Measurements from ENCODE around the gene TTC12. TPM values are rescaled to one million over a fixed set of nuclear protein-coding genes. Genes with fewer than 3 reads are reported as not detected.

TTC12 gene
- total RNA-seq, 2 experiments from 2014 or later, result 3.6 to 3.9 TPM

GRCh38 chr11:113281052-113281725 lies 33.2 kb upstream of the TTC12 start:
- ChIA-PET POLR2A (interaction anchor here (0.6 to 0.7 kb wide), 2 partner anchors 14 to 498 kb away, joined by 3 to 4 read pairs; no protein-coding TSS in a partner anchor), CTCF (ENCODE audit: unreplicated experiment) (no interaction called here)
- intact Hi-C loops (cut with micrococcal nuclease; ENCODE audit: unreplicated experiment), result loop anchor here (10.0 kb wide), 1 partner anchor 996 kb away; no protein-coding TSS in a partner anchor
- no peaks in the 10 kb centered on the region for H3K9me3 ChIP-seq (ENCODE audit: low read length)
- H4K20me1 ChIP-seq (ENCODE audit: insufficient read depth, low read length), result no peaks in the 10 kb centered on the region
- BruUV-seq (replicated peaks), result no TSS peak
- no peaks in the 10 kb centered on the region for H3K4me1 ChIP-seq (ENCODE audit: insufficient read depth, low read length, poor library complexity, severe bottlenecking)
- H3K4me3 ChIP-seq (ENCODE audit: low read depth, low read length, poor library complexity, severe bottlenecking), result no peak overlapping the region
- TF ChIP-seq EZH2phosphoT487 (IDR thresholded peaks at IDR 0.05; ENCODE audit: borderline replicate concordance, low read depth, low read length), result no peak
- TF ChIP-seq CTCF (conservative IDR thresholded peaks at IDR 0.05; ENCODE audit: low read length), result no peak
- H2AFZ ChIP-seq (ENCODE audit: low read length), result no peak overlapping the region
- H3K79me2 ChIP-seq (ENCODE audit: insufficient read depth, low read depth, low read length), result no peaks in the 10 kb centered on the region
- no peak overlapping the region for H3K4me2 ChIP-seq (ENCODE audit: low read length)
- H3K27ac ChIP-seq (ENCODE audit: low read depth, low read length, poor library complexity, severe bottlenecking), result no peak overlapping the region
- no peak for DNase-seq (ENCODE audit: low spot score)
- no peaks in the 10 kb centered on the region for H3K9me2 ChIP-seq (ENCODE audit: insufficient read depth, low read length)
- H3K36me3 ChIP-seq (ENCODE audit: insufficient read depth, low read length), result no peaks in the 10 kb centered on the region

GRCh38 chr11:113282898-113283437 lies 31.4 kb upstream of the TTC12 start:
- TF ChIP-seq CTCF (conservative IDR thresholded peaks at IDR 0.05; ENCODE audit: low read length) (no peak), EZH2phosphoT487 (IDR thresholded peaks at IDR 0.05; ENCODE audit: borderline replicate concordance, low read depth, low read length) (no peak)
- no peak overlapping the region for H3K4me2 ChIP-seq (ENCODE audit: low read length)
- no peak overlapping the region for H3K4me3 ChIP-seq (ENCODE audit: low read depth, low read length, poor library complexity, severe bottlenecking)
- no peak overlapping the region for H3K27ac ChIP-seq (ENCODE audit: low read depth, low read length, poor library complexity, severe bottlenecking)
- CTCF ChIA-PET (ENCODE audit: unreplicated experiment), result no interaction called here
- no peaks in the 10 kb centered on the region for H3K9me3 ChIP-seq (ENCODE audit: low read length)
- intact Hi-C loops (cut with micrococcal nuclease; ENCODE audit: unreplicated experiment), result loop anchor here (10.0 kb wide), 1 partner anchor 998 kb away; no protein-coding TSS in a partner anchor
- POLR2A ChIA-PET, result no interaction called here
- no peaks in the 10 kb centered on the region for H4K20me1 ChIP-seq (ENCODE audit: insufficient read depth, low read length)
- no TSS peak for BruUV-seq (replicated peaks)
- no peaks in the 10 kb centered on the region for H3K4me1 ChIP-seq (ENCODE audit: insufficient read depth, low read length, poor library complexity, severe bottlenecking)
- no peaks in the 10 kb centered on the region for H3K36me3 ChIP-seq (ENCODE audit: insufficient read depth, low read length)
- no peak for DNase-seq (ENCODE audit: low spot score)
- no peaks in the 10 kb centered on the region for H3K9me2 ChIP-seq (ENCODE audit: insufficient read depth, low read length)
- no peaks in the 10 kb centered on the region for H3K79me2 ChIP-seq (ENCODE audit: insufficient read depth, low read depth, low read length)
- H2AFZ ChIP-seq (ENCODE audit: low read length), result no peak overlapping the region

GRCh38 chr11:113283881-113284280 lies 30.5 kb upstream of the TTC12 start:
- TF ChIP-seq CTCF (conservative IDR thresholded peaks at IDR 0.05; ENCODE audit: low read length), result no peak
- TF ChIP-seq EZH2phosphoT487 (IDR thresholded peaks at IDR 0.05; ENCODE audit: borderline replicate concordance, low read depth, low read length), result no peak
- CTCF ChIA-PET (ENCODE audit: unreplicated experiment), result no interaction called here
- BruUV-seq (replicated peaks), result no TSS peak

More at GRCh38 chr11:113283881-113284280, 30.5 kb upstream of the TTC12 start:
- H3K4me3 ChIP-seq (ENCODE audit: low read depth, low read length, poor library complexity, severe bottlenecking), result no peak overlapping the region
- no peaks in the 10 kb centered on the region for H4K20me1 ChIP-seq (ENCODE audit: insufficient read depth, low read length)
- H3K4me2 ChIP-seq (ENCODE audit: low read length), result no peak overlapping the region
- no peak overlapping the region for H3K27ac ChIP-seq (ENCODE audit: low read depth, low read length, poor library complexity, severe bottlenecking)
- no peaks in the 10 kb centered on the region for H3K9me3 ChIP-seq (ENCODE audit: low read length)
- no peak overlapping the region for H2AFZ ChIP-seq (ENCODE audit: low read length)
- POLR2A ChIA-PET, result no interaction called here
- H3K79me2 ChIP-seq (ENCODE audit: insufficient read depth, low read depth, low read length), result no peaks in the 10 kb centered on the region
- no peaks in the 10 kb centered on the region for H3K9me2 ChIP-seq (ENCODE audit: insufficient read depth, low read length)
- no peak for DNase-seq (ENCODE audit: low spot score)
- H3K36me3 ChIP-seq (ENCODE audit: insufficient read depth, low read length), result no peaks in the 10 kb centered on the region
- intact Hi-C loops (cut with micrococcal nuclease; ENCODE audit: unreplicated experiment), result loop anchor here (10.0 kb wide), 1 partner anchor 999 kb away; no protein-coding TSS in a partner anchor
- no peaks in the 10 kb centered on the region for H3K4me1 ChIP-seq (ENCODE audit: insufficient read depth, low read length, poor library complexity, severe bottlenecking)

Data from OCI-LY7 (cell line).